CMK (cell line): ENCODE data around the gene DNLZ.
"Not testable (repeated sequence)": the region's sequence is repeated elsewhere in the genome, so short reads cannot be mapped to it uniquely, and the experiment has no call there.

Experiments used
- DNase-seq: peaks from one replicate; pipeline ENCODE4 v3.0.0-alpha.2; 2010; ENCODE audit warnings: low read depth

The DNLZ gene

DNA sequence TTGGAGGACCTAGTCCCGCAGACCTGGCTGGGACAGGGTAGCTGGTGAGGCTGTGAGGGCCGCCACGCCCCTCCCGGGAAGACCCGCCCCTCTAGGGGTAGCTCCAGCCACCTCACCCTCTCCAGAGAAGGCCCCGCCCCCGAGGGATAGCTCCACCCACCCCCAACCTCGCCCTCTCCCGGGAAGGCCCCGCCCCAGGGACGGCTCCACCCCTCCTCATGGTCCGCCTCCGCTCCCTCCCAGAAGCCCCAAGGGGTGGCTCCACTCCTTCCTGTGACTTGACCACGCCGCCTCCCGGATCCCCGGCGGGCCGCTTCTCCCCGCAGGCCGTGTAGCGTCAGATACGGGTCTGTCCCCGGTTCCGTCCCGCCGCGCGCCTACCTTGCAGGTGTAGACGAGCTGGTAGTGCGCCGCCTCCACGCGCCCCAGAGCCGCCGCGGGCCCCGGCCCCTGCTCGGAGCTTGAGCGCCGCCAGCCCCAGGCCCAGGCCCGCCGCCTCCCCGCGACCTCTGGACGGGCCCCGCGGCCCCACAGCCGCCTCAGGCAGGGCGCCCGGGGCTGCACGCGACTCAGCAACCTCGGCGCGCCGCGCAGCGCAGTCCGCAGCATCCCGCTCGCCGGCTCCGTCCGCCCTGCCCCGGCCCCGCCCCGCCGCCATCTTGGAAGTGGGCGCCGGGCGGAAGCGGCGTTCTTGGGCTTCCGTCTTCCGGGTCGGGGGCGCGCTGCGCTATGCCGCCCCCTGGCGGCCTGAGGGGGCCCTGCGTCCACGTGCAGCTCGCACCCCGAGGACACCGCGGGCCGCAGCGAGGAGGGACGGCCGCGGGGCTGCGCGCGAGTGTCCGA, at the start of gene DNLZ:
TSS of gene DNLZ (minus strand) at position 639 of the 843 bp plus-strand sequence. CDS start at position 609, 30 bp downstream.
- DNase-seq = peak; percentile 90

DNA sequence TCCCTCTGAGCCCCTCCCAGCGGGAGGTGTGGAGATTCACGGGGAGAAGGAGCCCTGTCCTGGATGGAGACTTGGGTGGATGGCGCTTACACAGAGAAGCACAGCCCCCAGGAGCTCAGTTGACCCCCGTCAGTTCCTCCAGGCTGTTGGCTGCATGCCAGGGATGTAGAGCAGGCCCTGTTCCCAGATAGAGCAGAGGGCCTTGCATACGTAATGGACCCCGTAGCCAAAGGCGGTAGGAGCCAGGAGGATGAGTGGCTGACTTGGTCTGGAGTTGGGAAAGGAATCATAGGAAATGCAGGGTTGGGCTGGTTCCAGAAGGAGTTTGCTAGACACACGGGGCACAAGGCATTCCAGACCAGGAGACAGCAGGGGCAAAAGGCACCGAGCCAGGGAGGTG, 49.4 kb upstream of the DNLZ start:
- DNase-seq = no peak

DNA sequence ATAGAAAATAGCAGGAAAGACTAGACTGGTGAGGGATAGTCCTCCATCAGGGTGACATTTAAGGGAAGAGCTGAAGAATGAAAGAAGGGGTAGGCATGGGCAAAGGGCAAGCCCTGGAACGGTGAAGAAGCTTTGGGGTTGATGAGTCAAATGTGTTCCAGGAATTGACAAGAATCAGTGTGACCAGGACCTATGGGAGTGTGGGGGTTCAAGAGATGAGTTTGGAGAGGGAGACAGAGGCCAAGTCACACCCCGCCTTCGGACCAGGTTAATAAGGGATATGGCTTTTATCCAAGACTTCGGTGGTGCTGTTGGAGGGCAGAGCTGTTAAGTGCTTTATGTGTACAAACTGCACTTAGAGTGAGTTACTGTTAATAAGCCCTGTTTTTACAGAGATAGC, 47.8 kb upstream of the DNLZ start:
- DNase-seq = no peak

DNA sequence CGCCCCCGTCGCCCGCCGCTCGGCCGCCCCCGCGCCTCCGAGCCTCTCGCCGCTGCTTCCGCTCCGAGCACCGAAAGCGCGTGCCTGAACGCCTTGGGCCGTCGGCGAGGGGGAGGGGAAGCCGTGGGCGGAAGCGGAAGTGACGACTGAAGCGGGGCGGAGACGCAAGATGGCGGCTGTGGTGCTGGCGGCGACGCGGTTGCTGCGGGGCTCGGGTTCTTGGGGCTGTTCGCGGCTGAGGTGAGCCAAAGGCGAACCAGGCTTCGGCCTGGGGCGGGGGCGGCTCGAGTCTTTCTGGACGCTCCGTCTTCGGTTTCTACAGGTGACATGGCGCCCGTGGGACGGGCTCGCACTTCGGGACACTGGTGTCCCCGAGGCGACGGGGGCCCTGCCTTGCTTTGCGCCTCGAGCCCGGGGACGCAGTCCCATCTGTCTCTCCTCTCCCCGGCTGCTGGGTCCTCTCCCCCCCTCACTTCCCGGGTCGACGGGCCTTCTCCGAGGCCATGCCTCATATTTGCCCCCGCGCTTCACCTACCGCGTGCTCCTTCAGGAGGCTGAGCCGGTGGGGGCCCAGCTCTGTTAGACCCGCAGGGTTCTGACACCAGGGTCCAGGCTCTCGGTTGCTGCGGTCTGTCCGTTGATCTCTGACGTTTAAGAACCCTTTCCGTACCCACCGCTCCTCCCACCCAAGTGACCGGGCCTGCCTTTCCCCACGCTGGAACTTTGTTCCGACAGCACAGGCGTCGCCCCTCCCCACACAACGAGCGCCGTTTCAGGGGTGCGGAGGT, 47.1 kb upstream of the DNLZ start, which contains the start of the genes ENTR1 and PMPCA:
TSS of gene ENTR1 (minus strand) at position 115 of the 788 bp plus-strand sequence. CDS start 217 bp downstream, outside the sequence.
TSS of gene PMPCA (plus strand) at position 159 of the 788 bp plus-strand sequence. CDS start at position 170, 11 bp downstream.
- DNase-seq = peak; percentile 81

DNA sequence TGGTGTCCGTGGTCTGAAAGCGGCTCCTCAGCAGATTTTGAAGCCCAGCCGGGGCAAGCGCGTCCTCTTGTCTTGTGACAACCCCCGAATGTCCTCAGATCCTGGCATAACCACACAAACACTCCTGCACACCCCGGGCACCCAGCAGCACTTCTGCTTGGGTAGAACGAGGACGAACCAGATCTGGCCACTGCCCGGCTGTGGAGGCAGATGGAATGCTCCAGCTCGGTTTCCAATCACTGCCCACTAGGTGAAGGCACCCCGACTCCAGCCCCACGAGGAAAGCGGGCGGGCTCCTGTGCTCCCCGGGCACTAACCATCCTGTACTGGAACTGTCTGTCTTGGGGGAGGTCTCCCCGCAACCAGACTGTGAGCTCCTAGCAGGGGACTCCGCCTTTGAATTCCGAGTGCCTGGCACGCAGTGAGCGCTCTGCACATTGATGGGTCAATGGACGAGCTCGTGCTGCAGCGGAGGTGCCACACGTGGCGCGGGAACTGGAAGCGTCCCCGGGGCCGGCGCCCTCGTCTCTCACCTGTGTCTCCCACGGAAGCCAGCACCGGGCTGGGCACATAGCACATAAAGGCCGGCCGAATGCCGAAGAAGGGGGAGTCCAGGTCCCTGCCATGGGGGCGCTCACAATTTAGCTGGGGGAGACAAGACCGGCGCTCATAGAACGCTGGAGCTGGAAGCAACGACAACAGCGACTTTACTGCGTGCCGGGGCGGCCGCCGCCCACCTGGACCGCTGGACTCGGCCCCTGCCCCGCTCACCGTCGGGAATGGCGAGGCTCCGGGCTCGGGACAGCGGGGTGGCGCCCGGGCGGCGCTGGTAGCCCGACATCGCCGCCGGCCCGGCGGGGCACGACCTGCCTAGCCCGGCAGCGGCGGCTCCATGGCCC, 46.3 kb upstream of the DNLZ start:
- peak; percentile 7 for DNase-seq

DNA sequence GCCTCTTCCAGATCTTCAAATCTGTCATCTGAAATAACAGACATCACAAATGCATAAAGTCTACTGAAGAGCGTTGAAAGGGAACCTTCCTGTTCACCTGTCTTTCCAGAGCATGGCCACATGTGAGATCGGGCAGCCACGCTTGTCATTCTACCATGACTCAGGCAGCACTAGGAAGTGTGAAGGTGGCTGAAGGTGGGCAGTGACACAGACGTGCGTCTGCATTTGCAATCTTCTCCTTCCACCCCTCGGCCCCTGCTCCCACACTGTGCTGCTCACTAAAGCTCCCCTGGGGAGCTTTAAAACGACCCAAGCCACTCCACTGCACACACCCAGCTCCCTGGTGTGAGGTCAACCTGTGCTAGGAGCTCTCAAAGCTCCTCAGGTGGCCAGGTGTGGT, 44.4 kb upstream of the DNLZ start:
- DNase-seq = no peak

DNA sequence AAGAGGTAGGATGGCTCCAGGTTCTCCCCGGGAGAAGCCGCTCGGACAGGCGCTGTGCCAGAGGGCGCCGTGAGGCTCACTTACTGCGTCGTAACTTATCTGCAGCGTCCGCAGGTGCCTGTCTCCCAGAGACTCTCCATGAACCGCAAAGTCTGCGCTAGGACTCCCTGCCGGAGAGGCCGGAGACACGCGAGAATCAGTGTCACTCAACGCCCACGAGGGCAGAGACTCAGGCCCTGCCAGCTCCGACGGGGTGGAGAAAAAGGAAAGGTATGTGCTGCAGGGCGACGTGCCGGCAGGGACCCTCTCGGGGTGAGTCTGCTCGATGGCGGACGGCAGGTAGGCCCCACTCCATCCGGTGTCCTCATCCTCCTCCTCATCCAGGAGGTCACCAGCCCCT, 43.5 kb upstream of the DNLZ start:
- not testable (repeated sequence) for DNase-seq

DNA sequence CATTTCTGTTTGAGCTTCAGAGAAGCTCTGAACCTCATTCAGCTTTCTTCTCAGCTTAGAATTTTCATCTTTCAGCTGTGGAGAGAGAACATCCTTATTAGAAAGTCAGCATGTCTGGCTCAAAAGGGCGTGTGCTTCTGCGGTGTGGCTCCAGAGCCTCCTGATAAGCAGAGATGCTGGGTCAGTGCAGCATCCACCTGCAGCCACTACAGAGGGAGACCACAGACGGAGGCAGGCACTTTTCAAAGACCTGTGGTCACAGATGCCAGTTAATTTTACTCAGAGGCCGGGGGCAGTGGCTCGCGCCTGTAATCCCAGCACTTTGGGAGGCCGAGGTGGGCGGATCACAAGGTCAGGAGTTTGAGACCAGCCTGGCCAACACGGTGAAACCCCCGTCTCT, 42.4 kb upstream of the DNLZ start:
- not testable (repeated sequence) for DNase-seq

DNA sequence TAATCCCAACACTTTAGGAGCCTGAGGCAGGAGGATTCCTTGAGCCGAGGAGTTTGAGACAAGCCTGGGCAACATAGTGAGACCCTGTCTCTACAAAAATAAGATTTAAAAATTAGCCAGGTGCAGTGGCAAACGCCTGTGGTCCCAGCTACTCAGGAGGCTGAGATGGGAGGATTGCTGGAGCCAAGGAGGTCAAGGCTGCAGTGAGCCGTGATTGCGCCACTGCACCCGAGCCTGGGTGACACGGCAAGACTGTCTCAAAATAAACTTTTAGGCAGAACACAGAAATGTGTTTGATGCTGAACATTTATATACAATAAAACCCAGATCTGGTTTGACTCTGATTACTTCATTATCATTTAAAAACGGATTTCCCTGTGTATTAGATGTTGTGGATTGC, 41.9 kb upstream of the DNLZ start:
- no peak for DNase-seq

DNA sequence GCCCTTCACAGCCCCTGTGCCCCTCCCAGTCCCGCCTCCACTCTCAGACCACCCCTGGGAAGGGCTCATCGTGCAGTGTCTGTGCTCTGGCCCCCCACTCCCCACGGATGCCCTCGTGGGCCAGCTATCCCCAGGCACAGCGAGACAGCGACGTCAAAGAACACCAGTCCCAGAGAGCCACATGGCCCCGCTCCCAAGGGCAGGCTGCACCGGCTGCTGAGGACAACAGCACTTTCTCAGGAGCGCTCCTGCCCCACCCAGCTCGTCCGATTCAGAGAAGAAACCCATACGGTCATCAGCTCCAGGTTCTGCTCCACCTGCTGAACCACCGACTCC, 41.2 kb upstream of the DNLZ start:
- DNase-seq = no peak

DNA sequence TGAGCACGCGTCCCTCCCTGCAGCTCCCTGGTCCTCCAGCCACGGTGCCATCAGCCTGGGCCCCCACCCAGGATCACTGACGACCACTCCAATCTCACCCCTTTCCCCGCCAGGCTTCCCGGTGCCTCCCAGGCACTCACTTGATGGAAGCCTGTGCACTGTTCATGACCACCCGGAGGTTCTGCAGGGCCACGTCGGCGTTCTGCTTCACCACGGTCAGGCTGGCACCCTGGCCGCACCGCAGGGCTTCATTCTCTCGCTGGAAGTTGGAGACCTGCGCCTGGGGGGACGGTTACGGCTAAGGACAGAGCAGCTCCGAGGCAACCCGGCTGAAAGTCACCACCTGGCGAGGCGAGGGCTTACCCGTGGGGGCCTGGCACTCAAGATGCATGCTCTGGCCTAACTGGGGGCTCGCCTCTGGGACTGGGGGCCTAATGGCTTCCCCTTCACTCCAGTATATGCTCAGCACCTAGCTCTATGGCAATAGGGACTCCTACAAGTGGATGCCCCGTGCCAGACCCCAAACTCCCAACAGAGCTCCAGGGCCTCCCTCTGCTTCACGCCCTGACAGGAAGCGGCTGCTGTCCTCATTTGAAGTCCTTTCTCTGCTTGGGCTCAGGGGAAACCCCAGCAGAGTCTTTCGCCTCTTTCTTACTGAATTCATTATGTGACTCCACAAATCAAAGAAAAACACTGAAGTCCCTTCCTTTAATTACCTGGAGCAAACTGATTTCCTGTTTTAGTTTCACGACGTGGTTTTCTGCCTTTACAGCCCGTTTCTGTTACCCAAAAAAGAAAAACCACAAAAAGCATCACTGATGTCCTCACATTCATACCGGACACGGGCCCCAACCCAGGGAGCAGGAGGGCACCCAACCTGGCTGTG, 40.6 kb upstream of the DNLZ start:
- no peak for DNase-seq

DNA sequence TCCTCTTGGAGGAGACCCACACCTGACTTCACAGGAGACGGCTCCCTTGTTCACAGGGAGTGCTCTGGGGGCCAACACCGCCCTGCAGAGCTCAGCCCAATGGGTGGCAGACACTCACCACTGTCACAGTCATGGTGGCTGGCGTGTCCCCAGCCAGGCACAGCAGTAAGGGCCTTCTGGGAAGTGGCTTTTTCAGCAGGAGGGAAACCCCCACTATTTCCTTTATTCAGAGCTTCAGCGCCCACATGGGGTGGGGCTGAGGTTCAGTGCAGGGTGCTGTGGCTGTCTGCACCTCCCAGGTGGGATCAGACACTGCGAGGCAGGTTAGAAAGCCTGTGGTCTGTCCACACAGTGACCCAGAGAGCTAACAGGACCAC, 40.0 kb upstream of the DNLZ start:
- no peak for DNase-seq

DNA sequence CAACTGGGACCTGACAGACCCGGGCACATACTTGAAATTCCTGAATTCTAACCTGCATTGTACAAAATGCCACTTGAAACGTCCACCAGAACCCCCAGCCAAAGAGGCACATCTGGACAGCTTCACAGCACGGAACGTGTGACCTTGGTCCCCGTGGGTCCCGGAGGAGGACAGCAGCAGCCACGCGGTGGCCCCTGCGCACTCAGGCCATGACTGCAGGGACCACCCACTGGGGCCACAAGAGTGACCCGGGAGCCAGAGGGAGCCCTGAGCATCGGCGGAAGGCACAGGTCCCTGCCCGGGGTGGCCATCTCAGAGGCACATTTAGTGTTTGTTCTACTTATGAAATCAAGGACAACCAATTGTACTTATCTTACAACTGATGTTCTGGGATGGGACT, 38.5 kb upstream of the DNLZ start:
- no peak for DNase-seq

DNA sequence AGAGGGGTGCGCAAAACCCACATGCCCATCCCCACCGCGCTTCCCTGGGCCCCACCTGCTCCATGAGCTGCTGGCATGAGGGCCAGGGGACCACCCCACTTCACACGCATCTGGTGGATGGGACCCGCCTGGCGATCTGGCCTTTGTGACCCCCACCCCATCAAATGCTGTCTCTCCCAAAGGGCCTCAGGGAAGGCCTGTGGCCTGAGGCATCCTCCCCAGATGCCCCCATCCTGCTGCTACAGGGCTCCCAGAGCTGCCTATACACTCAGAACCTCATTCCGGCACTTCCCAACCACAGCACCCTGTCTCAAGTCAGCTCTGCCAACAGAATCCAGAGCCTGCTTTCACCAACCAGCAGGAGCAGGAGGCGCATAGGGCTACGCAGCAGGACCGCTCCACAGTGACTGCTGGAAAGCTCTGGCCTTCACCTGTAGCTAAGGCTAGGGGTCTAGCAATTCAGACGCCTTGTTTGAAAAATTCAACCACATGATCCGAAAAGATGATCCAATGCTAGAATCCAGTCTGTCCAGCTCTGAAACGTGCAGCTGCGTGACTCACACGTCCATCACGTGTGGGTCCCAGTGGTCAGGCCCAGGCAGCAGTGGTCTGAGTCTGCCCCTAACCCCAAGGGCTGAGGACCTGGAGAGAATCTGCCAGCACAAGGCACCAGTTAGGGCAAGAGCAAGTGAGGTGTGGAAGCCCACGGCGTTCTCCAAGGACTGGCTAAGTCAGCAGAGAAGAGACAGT, 37.8 kb upstream of the DNLZ start:
- DNase-seq = no peak

DNA sequence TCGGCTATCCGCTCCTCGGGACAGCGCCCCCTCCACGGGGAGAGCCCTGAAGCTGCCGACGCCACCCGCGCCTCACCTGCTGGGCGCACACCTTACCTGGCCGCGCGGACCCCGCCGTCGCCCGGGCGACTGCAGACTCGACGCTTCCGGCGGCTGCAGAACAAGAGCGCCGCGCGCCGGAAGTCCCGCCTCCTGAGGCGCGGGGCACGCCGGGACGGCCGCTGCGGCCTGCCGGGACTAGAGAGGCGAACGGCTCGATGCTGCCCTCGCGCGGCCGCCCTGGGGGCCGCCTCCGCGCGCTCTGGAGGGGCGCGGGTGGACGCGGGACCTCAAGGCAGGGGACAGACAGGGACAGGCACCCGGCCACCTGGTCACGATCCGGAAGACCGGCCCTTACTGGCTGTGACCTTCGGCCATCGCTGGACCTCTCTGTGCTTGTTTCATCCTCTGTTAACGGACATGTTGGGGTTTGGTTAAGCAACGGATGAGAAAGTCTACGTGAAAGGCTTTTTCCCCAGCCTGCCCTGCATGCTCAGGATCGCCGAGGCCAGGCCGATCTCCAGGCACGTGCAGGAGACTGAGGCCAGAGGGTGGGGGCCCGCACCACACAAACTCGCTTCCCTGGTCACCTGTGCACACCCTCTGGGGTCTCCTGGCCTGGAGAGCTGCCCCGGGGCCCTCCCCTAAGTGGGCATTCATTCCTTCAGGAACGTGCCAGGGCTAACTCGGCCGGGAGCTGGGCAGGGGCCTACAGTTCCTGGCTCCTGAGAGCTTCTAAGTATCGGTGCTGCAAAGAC, 36.7 kb upstream of the DNLZ start, which contains the start of gene SNAPC4:
TSS of gene SNAPC4 (minus strand) at position 133 of the 797 bp plus-strand sequence. CDS start 1,742 bp downstream, outside the sequence.
- peak; percentile 73 for DNase-seq

DNA sequence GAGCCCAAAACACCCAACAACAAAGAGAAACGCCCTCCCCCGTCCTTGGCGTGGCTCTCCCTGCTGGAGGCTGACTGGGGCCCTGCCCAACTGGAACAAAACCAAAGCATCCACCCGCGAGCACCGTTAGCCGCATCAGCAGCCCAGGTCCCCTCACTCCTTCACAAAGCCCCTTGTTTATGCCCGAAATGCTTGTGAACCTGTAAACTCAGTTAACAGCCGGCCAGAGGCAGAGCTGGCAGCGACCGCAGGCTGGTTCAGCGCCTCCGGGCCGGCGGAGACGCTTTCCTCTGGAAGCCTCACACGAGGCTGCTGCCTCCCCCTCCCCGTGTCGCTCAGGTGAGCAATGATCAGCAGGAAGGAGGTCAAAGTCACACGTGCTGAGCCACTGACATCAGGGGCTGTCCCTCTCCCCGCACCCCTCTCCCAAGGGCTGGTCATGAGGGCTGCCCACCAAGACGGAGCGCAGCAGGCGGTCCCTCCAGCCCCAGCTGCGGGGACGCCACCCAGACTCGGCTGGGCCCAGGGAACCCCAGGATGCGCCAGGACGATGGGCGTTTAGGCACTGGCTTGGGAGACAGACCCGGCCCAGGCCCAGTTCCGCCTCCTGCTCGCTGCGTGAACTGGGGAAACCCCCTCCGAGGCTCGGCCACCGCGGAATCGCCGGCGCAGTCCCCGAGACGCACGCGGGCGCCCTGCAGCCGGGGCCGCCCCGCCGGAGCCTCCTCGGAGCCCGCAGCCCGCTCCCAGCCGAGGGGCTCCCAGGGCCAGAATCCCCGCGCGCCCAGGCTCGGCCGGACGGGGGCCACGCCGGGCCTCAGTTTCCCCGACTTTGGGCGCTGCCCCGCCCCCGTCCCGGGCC, 35.9 kb upstream of the DNLZ start:
- no peak for DNase-seq

DNA sequence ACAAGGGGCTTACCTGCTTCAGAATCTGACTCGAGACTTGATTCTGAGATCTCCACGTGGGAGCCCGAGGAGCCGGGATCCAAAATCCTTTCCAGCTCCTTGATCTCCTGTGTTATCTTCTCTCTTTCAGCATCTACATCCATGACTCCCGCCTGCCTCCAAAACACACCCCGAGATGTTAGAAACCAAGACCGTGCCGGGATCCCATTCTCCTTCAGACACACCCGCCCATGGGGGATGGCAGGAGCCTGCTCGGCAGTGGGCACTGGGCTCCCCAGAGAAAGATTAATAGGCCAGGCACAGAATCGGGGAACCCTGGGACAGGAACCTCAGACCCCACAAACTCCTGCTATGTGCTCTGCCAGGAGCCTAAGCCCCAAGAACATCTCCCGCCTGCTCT, 34.7 kb upstream of the DNLZ start:
- no peak for DNase-seq

DNA sequence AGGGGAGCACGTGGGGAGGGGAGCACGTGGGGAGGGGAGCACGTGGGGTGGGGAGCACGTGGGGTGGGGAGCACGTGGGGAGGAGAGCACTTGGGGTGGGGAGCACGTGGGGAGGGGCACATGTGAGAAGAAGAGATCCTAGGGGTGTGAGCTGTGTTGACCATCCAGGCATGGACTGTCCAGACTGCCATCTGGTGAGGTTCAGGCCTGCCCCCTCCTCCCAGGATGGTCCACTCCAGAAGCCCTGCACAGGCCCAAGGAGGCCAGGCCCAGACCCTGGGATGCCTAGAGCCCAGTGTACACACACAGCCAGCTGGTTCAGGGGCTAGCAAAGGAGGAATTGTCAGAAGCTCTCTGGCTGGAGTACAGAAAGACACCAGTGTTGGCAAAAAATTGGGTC, 34.1 kb upstream of the DNLZ start:
- DNase-seq = no peak

DNA sequence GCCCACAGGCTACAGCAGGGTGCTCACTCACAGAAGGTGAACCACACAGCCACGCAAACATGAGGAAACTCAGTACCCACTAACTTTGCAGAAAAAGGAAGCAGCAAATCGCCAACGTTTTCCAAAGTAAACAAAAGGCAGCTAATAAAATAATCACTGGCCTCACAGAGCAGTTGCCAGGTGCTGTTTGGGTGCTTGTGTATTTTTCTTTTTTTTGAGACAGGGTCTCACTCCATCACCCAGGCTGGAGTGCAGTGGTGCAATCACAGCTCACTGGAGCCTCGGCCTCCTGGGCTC, 32.6 kb upstream of the DNLZ start:
- no peak for DNase-seq
